NB4 (cell line): ENCODE results near the gene NUTM2E.
"Not testable (repeated sequence)": the region's sequence is repeated elsewhere in the genome, so short reads cannot be mapped to it uniquely, and the experiment has no call there.

Experiments
- DNase-seq: peaks from one replicate; pipeline ENCODE4 v3.0.0; 2010; ENCODE audit warnings: low read depth
- H3K4me3 ChIP-seq: one replicate; pipeline ENCODE4 v1.5.1; 2011; ENCODE audit warnings: mild to moderate bottlenecking, low read depth, low read length, moderate library complexity

NUTM2E gene

DNA sequence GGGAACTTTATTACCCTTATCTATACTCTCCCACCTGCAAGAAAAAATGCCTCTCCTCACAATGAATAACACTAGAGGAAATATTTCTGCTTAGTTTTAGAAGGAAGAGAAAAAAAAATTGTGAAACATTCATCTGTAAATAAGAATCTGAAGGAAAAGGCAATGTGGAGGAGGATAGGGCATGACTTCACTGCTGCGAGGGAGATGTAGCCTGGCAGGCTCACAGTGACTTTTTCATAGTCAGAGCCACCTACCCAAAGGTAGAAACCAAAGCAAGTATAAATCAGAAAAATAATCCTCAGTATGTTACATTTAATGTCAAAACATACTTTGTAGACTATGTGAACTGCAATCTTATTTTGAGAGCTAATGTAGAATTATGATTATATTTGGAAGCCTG is 10.4 kb downstream of the NUTM2E start:
- not testable (repeated sequence) for H3K4me3 ChIP-seq
- peak; percentile 6 for DNase-seq

DNA sequence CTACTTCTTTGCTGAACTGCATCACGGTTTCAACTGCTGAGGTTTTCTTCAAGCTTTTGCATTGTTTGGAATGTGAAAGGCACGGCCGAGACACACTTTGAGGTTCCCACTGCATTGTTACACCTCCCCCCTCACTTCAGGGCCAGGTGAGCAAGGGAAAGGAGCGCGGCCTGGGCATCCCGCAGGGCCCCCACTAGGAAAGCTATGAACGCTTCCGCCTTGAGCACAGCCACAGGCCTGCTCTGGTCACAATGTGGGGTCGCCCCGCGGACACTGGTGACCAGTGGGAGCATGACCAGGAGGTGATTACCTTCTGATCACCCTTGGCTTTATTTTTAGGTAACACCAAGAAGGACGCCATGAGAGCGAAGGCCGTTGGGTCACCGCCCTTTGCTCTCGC is 11.9 kb downstream of the NUTM2E start:
- DNase-seq, H3K4me3 ChIP-seq: not testable (repeated sequence)

DNA sequence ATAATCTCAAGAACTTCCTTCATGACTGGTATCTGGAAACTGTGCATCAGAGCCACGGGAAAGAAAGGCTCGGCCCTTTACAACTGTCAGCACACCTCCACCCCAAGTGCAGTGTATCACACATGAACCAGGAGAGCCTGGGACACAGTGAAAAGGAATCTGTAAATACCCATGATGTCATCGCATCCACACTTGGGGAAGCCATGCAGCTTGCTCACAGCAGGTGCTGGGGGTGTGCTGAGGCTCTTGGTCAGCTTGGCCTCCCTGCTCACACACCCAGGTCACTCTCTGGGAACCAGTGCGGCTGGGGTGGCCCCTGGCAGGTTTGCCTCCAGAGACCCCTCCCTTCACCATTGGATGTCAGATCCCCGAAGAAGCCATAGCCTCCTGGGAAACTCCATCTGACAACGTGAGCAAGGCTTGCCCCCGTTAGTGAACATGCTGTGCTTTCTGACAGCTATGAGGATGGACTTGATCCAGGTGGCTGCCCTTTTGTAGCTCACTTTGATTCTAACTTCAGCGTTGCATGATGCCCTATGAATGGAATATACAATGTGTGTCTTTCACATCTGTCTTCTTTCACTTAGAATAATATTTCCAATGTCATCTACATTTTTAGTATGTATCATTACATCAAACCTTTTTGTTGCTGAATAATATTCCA is 26.8 kb downstream of the NUTM2E start:
- H3K4me3 ChIP-seq, result not testable (repeated sequence)

DNA sequence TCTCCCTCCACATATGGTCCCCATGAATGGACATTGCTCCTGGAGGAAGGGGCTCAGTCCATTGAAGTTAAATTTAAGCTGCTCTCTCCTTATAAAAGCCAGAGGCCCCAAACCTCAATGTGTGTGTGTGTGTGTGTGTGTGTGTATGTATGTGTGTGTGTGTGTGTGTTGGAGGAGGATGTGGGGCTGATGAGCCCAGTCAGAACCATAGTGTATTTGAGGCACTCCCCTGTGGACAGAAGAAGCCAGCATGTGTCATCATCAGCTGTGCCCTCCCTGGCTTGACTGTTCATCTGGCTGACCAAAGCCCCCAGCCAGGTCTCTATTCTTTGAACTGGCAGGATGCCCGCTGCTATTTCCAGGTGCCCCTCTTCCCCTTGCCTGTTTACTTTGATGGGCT is 35.7 kb downstream of the NUTM2E start:
- not testable (repeated sequence) for H3K4me3 ChIP-seq, DNase-seq

More for the DNA sequence above, 26.8 kb downstream of the NUTM2E start:
- DNase-seq, result not testable (repeated sequence)

DNA sequence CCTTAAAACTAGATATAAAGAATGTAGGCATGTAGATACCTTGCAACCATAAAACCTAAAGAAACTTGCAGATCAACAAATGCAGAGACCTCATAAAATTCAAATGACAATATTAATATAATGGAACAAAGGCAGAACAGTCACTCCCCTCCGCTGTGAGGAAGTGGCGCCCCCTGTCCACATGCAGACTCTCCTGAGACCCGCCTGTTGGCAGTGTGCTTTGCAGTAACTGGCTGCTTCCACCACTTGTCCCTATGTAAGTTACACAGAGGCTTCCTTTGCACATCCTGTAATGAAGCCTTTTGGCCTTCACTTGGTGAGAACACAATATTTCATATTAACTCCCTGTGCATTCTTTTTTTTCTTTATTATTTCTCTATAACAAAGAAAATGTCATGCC is 36.3 kb downstream of the NUTM2E start:
- DNase-seq, result peak; percentile 44
- H3K4me3 ChIP-seq, result not testable (repeated sequence)

DNA sequence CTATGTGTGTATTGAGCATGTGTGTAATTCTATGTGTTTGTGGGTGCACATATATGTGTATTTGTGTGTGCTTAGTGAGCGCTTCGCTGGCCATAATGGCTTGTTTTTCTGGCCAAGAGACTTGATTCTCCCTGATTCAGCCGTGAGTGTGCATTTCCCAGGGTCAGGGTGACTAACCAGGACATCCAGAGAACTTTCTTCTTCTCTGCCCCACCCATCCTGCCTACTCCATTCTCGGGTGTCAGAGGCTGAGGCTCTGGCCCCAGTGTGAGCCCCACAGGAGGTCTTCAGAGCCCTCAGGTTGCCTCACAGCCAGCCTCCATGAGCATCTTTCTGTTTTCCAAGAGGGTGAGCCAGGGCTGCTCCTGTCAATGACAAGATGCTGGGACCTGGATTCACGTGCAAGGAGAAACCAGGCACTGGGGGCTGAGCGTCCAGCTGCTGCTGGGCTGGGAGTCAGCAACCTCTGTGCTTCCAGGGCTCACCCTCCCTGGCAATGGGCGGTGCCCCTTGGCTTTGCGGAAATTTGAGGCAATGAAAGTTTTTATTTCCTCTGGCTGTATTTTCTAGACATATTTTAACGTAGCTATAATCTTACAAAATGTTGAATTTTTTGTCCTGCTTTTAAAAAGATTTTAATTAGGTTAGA is 40.5 kb downstream of the NUTM2E start:
- not testable (repeated sequence) for DNase-seq

DNA sequence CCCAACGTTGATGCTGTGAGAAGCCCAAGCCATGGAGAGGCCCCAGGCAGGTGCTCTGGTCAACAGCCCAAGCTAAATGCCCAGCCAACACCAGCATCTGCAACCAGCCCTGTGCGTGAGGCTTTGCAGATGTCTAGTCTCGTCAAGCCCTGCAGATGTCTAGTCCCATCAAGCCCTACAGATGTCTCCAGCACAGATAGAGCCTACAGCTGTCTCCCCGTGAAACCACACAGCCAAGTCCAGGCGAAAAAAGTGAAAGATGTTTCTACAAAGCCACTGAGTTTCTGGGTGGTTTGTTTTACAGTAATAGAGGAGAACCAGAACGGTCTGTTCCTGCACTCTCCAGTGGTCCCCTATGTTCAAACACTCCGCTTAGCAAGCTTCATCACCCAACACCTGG is 41.5 kb downstream of the NUTM2E start:
- H3K4me3 ChIP-seq, DNase-seq: not testable (repeated sequence)

More for the DNA sequence above, 40.5 kb downstream of the NUTM2E start:
- not testable (repeated sequence) for H3K4me3 ChIP-seq

DNA sequence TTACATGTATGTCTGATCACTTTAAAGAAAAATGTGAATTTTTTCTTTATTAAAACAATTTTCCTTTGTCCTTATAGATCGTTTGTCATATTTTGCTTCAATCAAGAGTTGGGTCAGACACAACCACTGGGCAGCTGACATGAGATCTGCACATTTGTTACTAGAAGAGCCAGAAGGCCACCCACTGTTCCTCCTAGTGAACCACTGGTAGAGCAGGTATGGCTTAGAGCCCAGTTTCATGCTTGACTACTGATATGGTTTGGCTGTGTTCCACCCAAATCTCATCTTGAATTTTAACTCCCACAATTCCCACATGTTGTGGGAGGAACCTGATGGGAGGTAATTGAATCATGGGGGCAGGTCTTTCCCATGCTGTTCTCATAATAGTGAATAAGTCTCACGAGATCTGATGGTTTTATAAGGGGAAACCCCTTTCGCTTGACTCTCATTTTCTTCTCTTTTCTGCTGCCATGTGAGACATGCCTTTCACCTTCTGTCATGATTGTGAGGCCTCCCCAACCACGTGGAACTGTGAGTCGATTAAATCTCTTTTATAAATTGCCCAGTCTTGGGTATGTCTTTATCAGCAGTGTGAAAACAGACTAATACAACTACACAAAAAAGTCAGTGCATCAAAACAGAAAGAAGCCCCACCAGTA is 43.0 kb downstream of the NUTM2E start:
- not testable (repeated sequence) for DNase-seq

DNA sequence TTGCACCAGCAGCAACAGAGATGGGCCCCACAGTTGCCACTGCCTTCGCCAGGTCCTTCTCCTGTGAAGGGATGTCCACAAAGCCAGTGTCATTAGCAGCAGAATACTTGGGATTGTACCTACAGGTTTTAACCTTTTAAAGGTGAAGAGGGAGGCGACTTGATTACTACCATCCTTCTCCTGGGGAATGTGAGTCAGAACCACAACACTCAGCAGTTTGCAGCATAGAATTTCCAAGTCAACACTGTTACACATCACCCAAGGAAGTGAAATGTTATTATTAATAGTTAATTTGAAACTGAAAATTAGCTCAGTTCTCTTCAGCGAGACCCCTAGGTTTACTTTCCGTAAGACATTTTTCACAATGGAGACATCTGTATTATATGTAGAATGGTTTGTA is 45.2 kb downstream of the NUTM2E start:
- H3K4me3 ChIP-seq, DNase-seq: not testable (repeated sequence)

More for the DNA sequence above, 43.0 kb downstream of the NUTM2E start:
- H3K4me3 ChIP-seq, result not testable (repeated sequence)
